ENCODE measurements around the gene ACSL3.

The ACSL3 gene

GRCh38 chr2:222945887-222946286, 85.1 kb downstream of the ACSL3 start:
- no peak for DNase-seq (ENCODE audit: low read depth)
- in situ Hi-C loops (cut with HindIII; ENCODE audit: low sequenced_read_pairs): no loop called here
- H3K4me3 ChIP-seq (ENCODE audit: low read depth, low read length): no peak overlapping the region
- no peak for TF ChIP-seq CTCF (IDR thresholded peaks at IDR 0.05; ENCODE audit: low read depth, low read length, missing control alignments)

GRCh38 chr2:222946700-222947287, 86.0 kb downstream of the ACSL3 start:
- H3K4me3 ChIP-seq (ENCODE audit: low read depth, low read length): no peak overlapping the region
- in situ Hi-C loops (cut with HindIII; ENCODE audit: low sequenced_read_pairs): no loop called here
- TF ChIP-seq CTCF (IDR thresholded peaks at IDR 0.05; ENCODE audit: low read depth, low read length, missing control alignments): no peak
- no peak for DNase-seq (ENCODE audit: low read depth)

- DNase-seq (ENCODE audit: low read depth): no peak
- no peak for TF ChIP-seq CTCF (IDR thresholded peaks at IDR 0.05; ENCODE audit: low read depth, low read length, missing control alignments)
- no peak overlapping the region for H3K4me3 ChIP-seq (ENCODE audit: low read depth, low read length)
- in situ Hi-C loops (cut with HindIII; ENCODE audit: low sequenced_read_pairs): no loop called here
These were observed 88.2 kb downstream of the ACSL3 start for GRCh38 chr2:222949073-222949472.

GRCh38 chr2:222949690-222950323, 89.0 kb downstream of the ACSL3 start:
- in situ Hi-C loops (cut with HindIII; ENCODE audit: low sequenced_read_pairs): loop anchor here (25.0 kb wide), 1 partner anchor 512 kb away; no protein-coding TSS in a partner anchor
- no peak for DNase-seq (ENCODE audit: low read depth)

GRCh38 chr2:222950638-222951285, 89.9 kb downstream of the ACSL3 start:
- TF ChIP-seq CTCF (IDR thresholded peaks at IDR 0.05; ENCODE audit: low read depth, low read length, missing control alignments): no peak
- DNase-seq (ENCODE audit: low read depth): no peak
- H3K4me3 ChIP-seq (ENCODE audit: low read depth, low read length): no peak overlapping the region
- in situ Hi-C loops (cut with HindIII; ENCODE audit: low sequenced_read_pairs): loop anchor here (25.0 kb wide), 1 partner anchor 512 kb away; no protein-coding TSS in a partner anchor

More at GRCh38 chr2:222949690-222950323, 89.0 kb downstream of the ACSL3 start:
- no peak overlapping the region for H3K4me3 ChIP-seq (ENCODE audit: low read depth, low read length)
- no peak for TF ChIP-seq CTCF (IDR thresholded peaks at IDR 0.05; ENCODE audit: low read depth, low read length, missing control alignments)

- DNase-seq (ENCODE audit: low read depth): no peak
- no peak overlapping the region for H3K4me3 ChIP-seq (ENCODE audit: low read depth, low read length)
- in situ Hi-C loops (cut with HindIII; ENCODE audit: low sequenced_read_pairs): loop anchor here (25.0 kb wide), 1 partner anchor 510 kb away; no protein-coding TSS in a partner anchor
- TF ChIP-seq CTCF (IDR thresholded peaks at IDR 0.05; ENCODE audit: low read depth, low read length, missing control alignments): no peak
These were observed 91.4 kb downstream of the ACSL3 start for GRCh38 chr2:222952204-222952603.
